GM18517 (cell line): ENCODE measurements around the gene NAB2.
"Not testable (repeated sequence)": the region's sequence is repeated elsewhere in the genome, so short reads cannot be mapped to it uniquely, and the experiment has no call there.

ENCODE experiments used
- ATAC-seq: cut with Tn5 transposase; IDR thresholded peaks from one replicate; pipeline ENCODE4 v1.9.1; 2021; ENCODE audit warnings: mild to moderate bottlenecking, moderate library complexity; ENCODE audit not compliant: unreplicated experiment

NAB2 gene, protein sequence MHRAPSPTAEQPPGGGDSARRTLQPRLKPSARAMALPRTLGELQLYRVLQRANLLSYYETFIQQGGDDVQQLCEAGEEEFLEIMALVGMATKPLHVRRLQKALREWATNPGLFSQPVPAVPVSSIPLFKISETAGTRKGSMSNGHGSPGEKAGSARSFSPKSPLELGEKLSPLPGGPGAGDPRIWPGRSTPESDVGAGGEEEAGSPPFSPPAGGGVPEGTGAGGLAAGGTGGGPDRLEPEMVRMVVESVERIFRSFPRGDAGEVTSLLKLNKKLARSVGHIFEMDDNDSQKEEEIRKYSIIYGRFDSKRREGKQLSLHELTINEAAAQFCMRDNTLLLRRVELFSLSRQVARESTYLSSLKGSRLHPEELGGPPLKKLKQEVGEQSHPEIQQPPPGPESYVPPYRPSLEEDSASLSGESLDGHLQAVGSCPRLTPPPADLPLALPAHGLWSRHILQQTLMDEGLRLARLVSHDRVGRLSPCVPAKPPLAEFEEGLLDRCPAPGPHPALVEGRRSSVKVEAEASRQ

DNA sequence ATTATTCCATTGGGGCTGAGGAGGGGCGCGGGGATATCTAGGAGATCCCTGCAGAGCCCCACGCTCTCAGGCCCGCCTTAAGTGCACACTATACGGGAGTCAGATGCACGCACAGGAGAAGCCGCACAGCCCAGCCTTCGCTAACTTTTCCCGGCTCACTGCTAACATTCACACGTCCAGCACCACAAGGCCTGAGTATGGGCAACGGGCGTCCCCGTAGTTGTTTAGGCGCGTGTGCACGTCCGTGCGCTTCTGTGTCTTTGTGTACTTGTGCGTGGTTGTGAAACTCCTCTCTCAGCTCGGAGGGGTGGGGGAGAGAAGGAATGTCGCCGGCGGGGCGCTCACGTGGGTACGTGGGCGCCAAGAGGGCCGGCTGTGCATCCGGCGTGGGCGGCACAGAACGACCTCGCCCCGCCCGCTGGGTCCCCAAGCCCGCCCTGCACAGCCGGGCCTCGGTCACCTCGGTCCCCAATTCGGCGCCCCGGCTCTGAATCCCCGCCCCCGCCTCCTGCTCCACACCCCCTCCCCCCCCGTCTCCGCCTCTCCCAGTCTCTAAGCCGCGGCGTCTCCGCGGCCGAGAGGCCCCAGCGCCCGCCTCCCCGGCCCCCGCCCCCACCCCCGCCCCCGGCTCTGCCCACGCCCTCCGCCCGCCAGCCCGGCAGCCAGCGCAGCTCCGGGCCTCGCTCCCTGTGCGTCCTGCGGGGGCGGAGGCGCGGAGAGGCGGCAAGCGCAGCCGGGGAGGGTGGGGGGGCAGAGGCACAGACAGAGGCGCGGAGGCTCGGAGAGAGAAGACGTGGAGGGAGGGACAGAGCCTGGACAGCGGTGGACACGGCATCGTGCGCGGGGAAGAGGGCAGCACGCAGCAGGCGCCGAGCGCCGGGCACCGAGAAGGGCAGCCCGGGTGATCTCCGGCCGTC lies at the start of gene NAB2:
Gene NAB2 (plus strand): TSS at position 761 of the 917 bp plus-strand sequence. CDS start 158 bp downstream, outside the sequence.
- ATAC-seq, result peak; percentile 43

DNA sequence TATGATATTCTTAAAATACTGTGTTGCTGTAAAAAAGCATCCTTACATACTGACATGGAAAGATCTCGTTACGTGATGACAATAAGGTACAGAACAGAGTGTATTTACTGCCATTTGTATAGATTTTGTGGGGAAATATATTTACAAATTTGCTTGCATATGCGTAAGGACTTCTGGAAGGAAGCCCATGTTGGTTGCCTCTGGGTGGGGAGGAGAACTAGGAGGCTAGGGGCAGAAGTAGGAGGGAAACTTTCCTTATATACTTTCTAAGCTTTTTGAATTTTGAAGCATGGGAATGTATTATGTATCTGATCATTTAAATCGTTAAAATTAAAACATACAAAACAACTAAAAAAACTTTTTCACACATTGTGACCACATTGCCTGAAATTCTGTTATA lies 48.7 kb upstream of the NAB2 start:
- no peak for ATAC-seq

DNA sequence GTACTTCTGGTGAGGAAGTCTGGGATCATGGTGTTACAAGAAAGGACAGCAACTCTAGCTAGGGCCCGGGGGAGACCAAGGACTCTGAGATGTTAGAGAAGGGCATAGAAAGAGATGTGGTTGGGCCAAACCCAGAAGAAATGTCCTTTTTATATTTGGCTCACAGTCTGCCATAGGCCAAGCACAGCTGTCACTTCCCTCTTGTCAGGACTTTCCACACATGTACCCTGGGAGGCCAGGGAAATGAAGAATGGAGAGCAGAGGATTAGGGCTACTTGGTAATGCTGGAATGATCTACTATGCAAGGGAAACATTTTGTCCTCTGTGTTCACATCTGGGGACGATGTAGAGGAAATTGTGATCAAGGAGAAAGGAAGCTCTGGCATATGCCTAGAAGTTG lies 48.2 kb upstream of the NAB2 start:
- no peak for ATAC-seq

DNA sequence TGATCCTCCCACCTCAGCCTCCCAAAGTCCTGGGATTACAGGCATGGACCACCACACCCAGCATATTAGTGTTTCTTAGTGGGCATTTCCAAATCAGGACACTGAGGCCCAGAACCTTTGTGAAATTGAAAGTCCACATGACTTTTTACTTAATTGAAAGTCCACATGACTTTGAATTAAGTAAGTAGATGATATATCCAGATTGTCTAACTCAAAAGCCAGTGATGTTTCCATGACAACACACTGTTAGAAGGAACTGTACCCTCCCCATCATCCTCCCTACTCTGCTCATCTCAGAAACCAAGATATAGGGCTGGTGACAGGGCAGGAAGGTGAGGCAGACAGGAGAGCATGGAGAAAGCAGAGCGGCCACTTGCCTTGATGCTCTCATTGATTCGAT lies 46.2 kb upstream of the NAB2 start:
- no peak for ATAC-seq

DNA sequence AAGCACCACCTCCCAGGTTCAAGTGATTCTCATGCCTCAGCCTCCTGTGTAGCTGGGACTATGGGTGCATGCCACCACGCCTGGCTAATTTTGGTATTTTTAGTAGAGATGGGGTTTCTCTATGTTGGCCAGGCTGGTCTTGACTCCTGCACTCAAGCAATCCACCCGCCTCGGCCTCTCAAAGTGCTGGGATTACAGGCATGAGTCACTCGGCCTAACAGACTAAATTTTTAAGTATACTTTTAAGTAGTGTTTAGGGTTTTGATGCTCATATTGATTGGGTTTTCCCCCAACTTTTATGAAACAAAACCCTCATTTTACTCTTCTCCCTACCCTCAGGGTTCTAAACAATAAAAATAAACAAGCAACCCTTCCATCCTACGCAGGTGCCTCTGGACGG lies 44.4 kb upstream of the NAB2 start:
- no peak for ATAC-seq

DNA sequence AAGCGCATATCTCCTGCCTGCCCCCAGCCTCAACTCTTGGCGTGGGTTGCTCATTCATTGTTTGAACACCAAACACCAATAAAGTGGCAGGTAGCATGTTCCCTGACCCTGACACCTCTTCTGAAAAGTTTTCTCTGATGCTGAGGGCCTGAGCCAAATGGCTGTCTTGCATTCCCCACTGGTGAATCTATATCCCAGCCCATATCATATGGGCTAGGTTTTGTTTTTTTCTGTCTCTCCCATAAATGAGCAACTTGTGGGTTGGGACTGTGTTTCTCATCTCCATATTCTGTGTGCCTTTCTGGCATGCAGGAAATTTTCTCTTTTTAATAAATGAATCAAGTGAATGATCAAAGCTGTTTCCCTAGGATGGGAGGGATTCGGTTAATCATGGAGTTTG lies 44.0 kb upstream of the NAB2 start:
- ATAC-seq, result no peak

DNA sequence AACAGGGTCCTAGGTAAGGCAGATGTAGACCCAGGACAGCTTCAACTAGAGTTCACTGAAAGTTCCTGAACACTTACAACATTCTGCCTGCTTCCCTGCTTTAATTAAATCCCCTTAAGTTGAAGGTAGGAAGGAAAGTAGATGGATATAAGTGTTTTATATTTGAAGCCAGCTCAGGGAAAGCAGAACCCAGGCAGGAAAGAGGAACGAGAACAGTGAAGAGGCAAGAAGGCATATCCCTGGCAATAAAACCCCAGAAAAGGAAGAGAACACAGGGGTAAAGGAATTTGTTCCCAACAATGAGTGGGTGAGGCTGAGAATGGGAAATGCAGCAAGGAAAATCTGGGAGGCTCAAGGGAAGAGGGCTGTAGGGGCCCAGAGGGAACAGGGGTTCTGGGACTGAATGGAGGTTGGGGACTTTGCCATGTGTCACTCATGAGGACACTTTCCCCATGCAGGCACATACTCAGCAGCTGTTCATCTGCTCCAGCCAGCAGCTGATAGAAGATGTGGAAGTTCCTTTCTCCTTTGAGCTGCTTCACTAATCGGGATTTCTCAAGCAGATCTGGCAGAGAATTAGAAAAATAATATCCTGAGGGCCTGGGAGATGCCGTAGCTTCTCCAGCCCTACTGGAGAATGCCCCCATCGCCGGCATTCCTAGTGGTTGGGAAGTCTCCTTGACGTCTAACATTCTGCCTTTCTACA lies 42.7 kb upstream of the NAB2 start:
- no peak for ATAC-seq

DNA sequence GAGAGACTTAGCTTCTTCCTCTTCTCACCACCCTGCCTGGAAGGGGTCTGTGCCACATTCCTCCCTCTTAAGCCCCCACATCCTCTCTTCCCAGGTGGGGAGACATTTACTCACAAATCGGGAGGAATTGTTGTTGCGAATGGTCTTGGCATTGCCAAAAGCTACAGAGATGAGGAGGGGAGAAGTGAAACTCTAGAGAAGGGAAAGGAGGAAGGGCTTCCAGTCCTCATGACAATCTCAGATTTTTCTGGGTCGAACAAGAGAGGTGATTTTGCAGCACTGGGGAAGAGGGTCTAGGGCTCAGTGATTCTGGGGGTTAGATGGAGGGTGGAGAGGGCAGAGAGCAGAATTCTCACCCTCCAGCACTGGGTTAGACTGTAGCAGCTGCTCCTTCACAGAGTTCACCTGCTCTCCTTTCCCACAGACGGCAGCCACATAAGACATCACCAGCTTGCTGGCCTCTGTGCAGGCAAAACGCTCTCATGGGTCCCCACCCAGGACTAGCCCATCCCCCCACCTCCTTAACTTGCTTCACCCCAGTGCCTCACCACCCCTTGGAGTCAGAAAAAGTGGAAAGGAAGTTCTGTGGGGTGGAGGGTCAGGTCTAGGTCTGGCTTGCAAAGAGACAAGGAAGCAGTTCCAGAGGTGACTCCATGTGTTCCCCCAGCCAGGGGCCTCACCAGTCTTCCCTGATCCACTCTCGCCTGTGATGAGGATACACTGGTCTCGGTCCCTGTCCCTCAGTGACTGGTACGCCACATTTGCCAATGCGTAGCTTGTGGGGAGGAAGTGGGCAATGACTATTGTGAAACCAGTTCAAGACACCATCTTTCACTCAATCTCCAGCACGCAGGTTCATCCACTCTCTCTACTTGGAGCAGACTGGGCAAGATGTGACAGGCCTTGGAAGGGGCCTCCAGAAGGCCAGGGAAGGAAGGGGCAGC lies 41.7 kb upstream of the NAB2 start:
- ATAC-seq, result no peak

DNA sequence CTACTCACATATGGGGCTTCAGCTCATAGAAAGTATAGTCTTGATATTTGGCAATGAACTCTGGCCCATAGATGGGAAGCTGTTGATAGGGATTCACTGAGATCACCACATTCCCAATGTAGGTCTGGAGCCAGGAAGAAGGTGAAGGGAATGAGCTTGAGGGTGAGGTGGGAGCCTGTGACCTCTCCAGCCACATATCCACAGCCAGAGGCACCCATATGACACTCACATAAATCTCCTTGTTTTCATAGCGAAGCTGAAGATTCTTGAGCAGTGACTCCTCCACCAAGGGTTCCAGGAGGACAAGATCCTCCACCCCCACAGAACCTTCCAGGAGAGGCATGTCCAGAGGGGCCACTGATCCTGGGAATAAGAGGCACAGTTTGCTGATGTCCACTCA lies 40.9 kb upstream of the NAB2 start:
- no peak for ATAC-seq

DNA sequence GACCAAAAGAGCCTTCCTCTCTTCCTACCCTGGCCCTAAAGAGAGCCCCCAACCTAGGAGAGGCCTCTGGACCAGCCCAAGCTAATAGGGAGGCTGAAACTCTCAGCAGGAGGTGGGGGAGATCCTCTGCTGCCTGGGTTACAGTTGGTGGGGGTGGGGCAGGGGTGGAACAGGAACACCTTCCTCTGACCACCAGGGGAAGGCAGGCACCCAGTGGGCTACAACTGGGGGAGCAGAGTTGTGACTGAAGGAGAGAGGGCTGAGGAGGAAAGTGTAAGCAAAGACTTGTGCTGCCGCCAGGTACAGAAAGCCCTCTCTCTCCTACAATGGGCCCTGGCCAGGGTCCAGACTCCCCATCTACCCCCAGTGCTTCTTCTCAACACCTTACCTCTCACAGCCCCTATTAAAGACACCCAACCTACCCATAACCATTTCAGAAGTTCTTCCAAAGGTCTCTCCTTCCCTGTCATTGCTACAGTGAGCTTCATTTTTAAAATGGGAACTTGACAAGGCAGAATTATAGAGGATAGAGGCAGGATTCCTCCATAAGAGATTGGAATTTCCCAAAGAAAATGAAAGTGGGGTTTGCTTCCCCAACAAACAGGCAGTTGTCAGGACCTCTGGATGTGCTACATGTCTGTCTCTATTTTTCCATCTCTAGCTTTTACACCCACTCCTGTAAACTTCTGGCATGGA lies 40.3 kb upstream of the NAB2 start:
- ATAC-seq, result no peak

DNA sequence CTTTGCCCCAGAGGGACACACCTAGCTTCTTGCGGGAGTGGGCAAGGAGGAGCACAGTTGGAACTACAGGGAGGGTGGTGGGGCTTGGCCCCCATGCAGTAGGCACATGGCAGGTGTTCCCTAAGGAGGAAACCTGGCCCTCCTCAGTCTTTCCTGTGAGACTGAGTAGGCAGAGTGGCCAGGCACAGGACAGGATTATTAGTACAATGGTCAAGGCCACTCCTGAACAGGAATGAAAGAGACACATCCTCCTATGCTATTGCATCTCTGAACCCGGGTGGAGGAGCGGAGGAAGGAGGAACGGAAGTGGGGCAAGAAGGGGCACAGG lies 39.8 kb upstream of the NAB2 start:
- no peak for ATAC-seq

DNA sequence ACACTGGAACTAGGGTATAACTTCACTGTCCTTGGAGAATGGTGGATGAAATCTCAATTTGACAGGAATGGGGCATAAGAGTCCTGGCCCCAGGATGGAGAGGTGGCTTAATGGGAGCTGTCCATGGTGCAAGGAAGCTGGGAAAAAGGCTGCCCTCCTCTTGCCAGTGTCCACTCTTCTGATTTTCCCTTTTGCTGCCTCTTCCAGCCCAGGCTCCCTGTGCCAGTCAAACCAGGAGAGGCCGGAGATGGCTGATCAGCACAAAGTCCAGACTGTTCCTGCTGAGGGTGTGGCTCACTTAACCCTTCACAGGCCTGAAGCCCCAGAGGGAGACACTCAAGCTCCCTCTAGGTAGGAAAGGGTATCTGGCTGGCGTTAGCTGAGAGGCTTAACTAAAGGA lies 39.0 kb upstream of the NAB2 start, which contains the start of gene MYO1A:
Gene MYO1A (minus strand): TSS at position 240 of the 400 bp plus-strand sequence. CDS start 1,806 bp downstream, outside the sequence.
- ATAC-seq, result no peak

DNA sequence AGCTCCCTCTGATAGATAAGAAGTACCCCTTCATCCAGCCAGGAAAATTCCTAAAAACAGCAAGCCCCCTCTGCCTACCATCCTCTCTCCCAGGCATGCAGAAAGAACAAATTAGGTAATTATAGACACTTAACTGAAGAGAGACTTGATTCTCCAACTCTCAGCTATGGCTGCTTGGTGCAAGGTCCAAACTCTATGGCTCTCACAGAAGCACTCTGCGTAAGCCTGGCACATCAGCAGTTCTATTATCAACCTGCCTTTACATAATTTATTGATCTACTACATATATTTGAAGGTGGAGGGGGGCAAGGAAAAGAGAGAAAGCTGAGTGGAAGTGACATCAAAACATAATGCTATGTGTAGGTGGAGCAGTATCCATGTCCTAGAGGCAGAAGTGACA lies 37.9 kb upstream of the NAB2 start:
- no peak for ATAC-seq

DNA sequence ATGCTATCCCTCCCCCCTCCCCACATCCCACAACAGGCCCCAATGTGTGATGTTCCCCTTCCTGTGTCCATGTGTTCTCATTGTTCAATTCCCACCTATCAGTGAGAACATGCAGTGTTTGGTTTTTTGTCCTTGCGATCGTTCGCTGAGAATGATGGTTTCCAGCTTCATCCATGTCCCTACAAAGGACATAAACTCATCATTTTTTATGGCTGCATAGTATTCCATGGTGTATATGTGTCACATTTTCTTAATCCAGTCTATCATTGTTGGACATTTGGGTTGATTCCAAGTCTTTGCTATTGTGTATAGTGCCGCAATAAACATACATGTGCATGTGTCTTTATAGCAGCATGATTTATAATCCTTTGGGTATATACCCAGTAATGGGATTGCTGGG lies 35.8 kb upstream of the NAB2 start:
- ATAC-seq, result not testable (repeated sequence)

DNA sequence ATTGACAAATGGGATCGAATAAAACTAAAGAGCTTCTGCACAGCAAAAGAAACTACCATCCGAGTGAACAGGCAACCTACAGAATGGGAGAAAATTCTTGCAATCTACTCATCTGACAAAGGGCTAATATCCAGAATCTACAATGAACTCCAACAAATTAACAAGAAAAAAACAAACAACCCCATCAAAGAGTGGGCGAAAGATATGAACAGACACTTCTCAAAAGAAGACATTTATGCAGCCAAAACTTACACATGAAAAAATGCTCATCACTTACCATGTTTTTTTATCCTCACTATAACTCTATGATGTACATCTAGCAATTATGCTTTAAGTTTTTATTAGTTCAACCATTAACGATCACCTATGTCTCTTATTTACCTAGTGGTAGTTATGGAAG lies 35.0 kb upstream of the NAB2 start:
- ATAC-seq, result not testable (repeated sequence)

DNA sequence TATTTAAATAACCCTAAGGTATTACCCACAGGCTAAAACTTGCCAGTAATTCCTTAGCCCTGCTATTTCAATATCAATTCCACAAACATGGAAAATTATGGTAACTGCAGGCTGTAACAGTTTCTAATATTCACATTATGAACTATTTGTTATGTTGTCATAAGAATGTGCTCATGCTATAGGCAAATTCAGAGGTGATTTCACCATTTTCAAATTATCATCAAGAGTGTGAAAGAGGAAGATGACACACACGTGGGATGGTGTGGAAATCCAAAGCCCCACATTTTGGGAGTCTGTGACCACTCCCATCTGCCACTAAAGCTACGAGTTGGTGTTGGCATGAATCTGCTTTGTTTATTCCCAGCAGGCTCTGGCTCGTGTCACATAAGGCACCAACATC lies 33.1 kb upstream of the NAB2 start:
- no peak for ATAC-seq

DNA sequence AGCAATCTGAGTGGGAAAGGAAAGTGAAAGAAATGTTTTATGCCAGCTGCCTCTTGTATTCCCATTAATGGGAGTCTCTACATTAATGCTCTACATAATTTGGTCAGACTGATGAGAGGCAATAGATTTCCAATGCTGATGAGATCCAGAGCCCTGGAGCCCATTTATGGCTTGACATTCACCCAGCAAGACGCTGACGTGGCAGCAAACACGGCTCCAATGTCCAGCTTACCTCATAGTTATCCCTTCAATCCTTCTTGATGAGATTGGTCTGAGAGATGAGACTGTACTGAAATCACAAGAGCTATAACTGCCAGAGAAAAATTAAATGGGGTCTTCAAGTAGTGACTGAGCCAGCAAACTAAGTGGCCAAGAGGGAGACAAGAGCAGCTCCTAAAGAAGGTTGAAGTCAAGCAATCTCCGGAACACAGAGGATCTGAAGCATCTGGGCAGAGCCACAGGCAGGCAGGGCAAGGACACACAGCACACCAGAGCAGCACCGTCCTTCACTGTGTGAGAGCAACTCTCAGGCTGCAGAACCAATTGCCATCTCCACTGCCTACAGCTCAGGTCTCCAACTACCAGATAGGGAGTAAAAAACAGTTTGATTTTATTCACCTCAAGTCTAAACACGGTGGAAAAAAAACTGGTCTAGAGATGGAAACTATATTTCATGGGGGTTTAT lies 31.7 kb upstream of the NAB2 start:
- no peak for ATAC-seq

DNA sequence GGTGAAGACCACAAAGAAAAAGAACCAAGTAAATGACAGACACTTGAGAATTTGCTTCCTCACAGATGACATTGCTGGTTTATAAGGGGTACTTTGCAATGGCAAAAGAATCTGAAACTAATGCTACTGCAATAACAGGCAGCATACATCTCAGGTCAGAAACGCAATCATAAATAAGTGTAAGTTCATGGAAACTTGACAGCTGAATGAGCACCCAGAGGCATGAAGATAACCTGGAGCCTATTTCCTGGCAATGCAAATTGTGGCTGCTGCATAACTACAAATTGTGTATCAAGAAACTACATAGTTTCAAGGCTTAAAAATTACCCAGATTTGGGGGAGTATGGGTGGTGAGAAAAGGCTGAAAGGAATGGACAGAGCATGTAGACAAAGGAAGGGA lies 30.5 kb upstream of the NAB2 start:
- no peak for ATAC-seq
